Fibroblast of the aortic adventitia (primary cell): Measurements from ENCODE around the gene SLC27A1. TPM values are rescaled to one million over a fixed set of nuclear protein-coding genes. Genes with fewer than 3 reads are reported as not detected.
A peak's percentile ranks its signal among the peaks of the same experiment; 100 is the strongest.

Experiments
- DNase-seq: peaks from one replicate; pipeline ENCODE4 v3.0.0-alpha.2; 2010; ENCODE audit warnings: low read depth
- H3K4me3 ChIP-seq: 2 replicates; pipeline ENCODE4 v1.5.1; 2011; ENCODE audit warnings: low read depth, mild to moderate bottlenecking, control low read depth, low read length, moderate library complexity
- CTCF ChIP-seq: IDR thresholded peaks from 2 replicates; pipeline ENCODE4 v1.5.1; 2011; ENCODE audit warnings: mild to moderate bottlenecking, low read length, control low read depth, inconsistent platforms; ENCODE audit not compliant: insufficient read depth
- total RNA-seq: library from RNA; depleted of rRNA; stranded (reverse); fragments of >200 nt; gene quantifications from 2 replicates; pipeline ENCODE4 v1.2.3, GENCODE V29; 2012; ENCODE audit warnings: low replicate concordance

Gene SLC27A1
- total RNA-seq, 1 donor, result 11.4 TPM

- no peak for TF ChIP-seq CTCF
- DNase-seq, result no peak
- H3K4me3 ChIP-seq, result no peak overlapping the region
Measured at GRCh38 chr19:17488593-17489391, 18.5 kb downstream of the SLC27A1 start.

GRCh38 chr19:17489392-17490030 lies 19.2 kb downstream of the SLC27A1 start:
- H3K4me3 ChIP-seq, result no peak overlapping the region
- no peak for TF ChIP-seq CTCF
- DNase-seq, result no peak

- no peak for DNase-seq
- TF ChIP-seq CTCF, result no peak
- no peak overlapping the region for H3K4me3 ChIP-seq
Measured at GRCh38 chr19:17490411-17490810, 20.1 kb downstream of the SLC27A1 start.

- no peak for TF ChIP-seq CTCF
- no peak for DNase-seq
- H3K4me3 ChIP-seq, result no peak overlapping the region
Measured at GRCh38 chr19:17491287-17491686, 21.0 kb downstream of the SLC27A1 start.

GRCh38 chr19:17495639-17496296 lies 25.4 kb downstream of the SLC27A1 start:
- TF ChIP-seq CTCF, result no peak
- H3K4me3 ChIP-seq, result no peak overlapping the region
- no peak for DNase-seq

GRCh38 chr19:17496337-17496997 lies 26.1 kb downstream of the SLC27A1 start:
- DNase-seq, result peak; percentile 59

More at GRCh38 chr19:17496337-17496997, 26.1 kb downstream of the SLC27A1 start:
- no peak overlapping the region for H3K4me3 ChIP-seq
- peak; percentile 82 for TF ChIP-seq CTCF
